Brain microvascular endothelial cell (primary cell): Measurements from ENCODE around the gene CABLES1.
"Not testable (repeated sequence)": the region's sequence is repeated elsewhere in the genome, so short reads cannot be mapped to it uniquely, and the experiment has no call there.

Experiments used
- DNase-seq: peaks from one replicate; pipeline ENCODE4 v3.0.0-alpha.2; 2020
- H3K27ac ChIP-seq: fragments of 250-450 bp; sonication (Bioruptor Pico); 2 replicates; pipeline ENCODE4 v1.5.1; 2020; ENCODE audit warnings: mild to moderate bottlenecking, moderate library complexity
- H3K27me3 ChIP-seq: fragments of 250-450 bp; sonication (Bioruptor Pico); replicated peaks from 2 replicates; pipeline ENCODE4 v1.5.1; 2020; ENCODE audit warnings: mild to moderate bottlenecking
- H3K36me3 ChIP-seq: fragments of 250-450 bp; sonication (Bioruptor Pico); replicated peaks from 2 replicates; pipeline ENCODE4 v1.5.1; 2020; ENCODE audit warnings: mild to moderate bottlenecking
- H3K4me3 ChIP-seq: 2 replicates; pipeline ENCODE4 v1.5.1; 2011; ENCODE audit warnings: low read depth, mild to moderate bottlenecking, control low read depth, low read length, moderate library complexity
- in situ Hi-C: cut with HindIII; loops from 2 replicates; pipeline ENCODE4 v1.10.0; 2017; ENCODE audit warnings: low sequenced_read_pairs, low pct_ligation_motif_present
- TF ChIP-seq, protein P1 (sequence below): IDR thresholded peaks from 2 replicates; pipeline ENCODE4 v1.5.1; 2011; ENCODE audit warnings: low read depth, mild to moderate bottlenecking, moderate library complexity, low read length, control low read depth, inconsistent platforms; ENCODE audit errors: missing control alignments

Gene CABLES1

DNA sequence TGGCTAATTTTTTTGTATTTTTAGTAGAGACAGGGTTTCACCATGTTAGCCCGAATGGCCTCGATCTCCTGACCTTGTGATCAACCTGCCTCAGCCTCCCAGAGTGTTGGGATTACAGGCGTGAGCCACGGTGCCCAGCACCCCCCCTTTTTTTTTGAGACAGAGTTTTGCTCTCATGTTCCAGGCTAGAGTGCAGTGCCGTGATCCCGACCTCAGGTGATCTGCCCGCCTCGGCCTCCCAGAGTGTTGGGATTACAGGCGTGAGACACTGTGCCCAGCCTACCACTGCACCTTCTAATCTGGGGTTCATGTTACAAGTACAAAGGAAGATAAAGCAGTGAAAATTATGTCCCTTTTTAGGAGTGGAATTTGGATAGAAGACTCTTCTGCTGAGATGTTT, 41.5 kb upstream of the CABLES1 start:
- DNase-seq = no peak
- Histone ChIP-seq H3K4me3 (no peak overlapping the region), H3K36me3 (no peaks in the 10 kb centered on the region), H3K27ac (no peak overlapping the region), H3K27me3 (no peaks in the 10 kb centered on the region)
- TF ChIP-seq, protein P1, sequence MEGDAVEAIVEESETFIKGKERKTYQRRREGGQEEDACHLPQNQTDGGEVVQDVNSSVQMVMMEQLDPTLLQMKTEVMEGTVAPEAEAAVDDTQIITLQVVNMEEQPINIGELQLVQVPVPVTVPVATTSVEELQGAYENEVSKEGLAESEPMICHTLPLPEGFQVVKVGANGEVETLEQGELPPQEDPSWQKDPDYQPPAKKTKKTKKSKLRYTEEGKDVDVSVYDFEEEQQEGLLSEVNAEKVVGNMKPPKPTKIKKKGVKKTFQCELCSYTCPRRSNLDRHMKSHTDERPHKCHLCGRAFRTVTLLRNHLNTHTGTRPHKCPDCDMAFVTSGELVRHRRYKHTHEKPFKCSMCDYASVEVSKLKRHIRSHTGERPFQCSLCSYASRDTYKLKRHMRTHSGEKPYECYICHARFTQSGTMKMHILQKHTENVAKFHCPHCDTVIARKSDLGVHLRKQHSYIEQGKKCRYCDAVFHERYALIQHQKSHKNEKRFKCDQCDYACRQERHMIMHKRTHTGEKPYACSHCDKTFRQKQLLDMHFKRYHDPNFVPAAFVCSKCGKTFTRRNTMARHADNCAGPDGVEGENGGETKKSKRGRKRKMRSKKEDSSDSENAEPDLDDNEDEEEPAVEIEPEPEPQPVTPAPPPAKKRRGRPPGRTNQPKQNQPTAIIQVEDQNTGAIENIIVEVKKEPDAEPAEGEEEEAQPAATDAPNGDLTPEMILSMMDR = no peak
- in situ Hi-C loops = no loop called here

DNA sequence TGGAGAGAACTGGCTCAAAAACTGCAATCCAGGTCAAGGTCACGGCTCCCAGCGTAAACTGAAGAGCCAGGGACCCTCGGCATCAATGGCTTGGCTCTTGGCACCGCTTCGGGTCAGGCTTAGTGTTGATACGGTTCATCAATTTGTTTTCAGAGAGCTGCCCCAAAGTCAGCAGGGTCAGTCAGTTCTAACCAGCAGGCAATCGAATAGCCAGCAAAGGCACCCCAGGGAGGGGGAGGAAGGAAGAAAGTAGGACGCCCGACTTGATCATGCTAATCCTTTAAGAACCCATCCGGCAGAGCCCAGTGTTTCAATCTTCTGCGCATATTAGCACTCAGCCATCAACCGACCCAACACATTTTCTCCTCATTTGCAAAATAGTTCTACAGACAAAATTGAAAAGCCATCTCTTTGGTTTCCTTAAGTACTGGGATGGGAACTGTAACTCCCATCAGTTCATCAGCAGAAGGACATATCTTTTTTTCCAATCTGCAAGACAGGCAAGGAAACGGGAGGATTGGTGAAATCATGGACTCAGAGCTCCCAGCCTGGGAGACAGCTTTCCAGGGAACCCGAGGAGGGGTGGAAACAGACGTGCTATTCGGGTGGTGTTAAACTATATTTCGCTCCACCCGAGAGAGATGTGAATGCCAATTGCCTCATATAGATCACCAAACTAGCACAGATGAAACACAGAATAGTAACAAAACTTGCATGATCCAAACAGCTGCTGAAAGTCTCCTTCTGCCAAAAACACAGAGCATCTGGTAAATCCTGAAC, 40.7 kb upstream of the CABLES1 start:
- in situ Hi-C loops = no loop called here
- no peak overlapping the region for H3K4me3 ChIP-seq

DNA sequence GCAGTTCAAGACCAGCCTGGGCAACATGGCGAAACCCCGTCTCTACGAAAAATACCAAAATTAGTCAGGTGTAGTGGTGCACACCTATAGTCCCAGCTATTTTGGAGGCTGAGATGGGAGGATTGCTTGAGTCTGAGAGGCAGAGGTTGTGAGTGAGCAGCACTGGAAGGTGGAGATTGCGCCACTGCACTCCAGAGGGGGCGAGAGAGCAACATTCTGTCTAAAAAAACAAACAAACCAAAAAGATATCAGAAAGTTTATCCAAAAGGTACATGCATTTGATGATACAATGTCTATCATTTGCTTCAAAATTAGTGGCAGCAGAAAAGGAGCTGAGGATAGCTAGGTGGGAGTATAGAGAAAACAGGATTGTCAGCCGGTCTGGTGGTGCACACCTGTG, 39.8 kb upstream of the CABLES1 start:
- Histone ChIP-seq H3K36me3 (no peaks in the 10 kb centered on the region), H3K27ac (no peak overlapping the region), H3K27me3 (no peaks in the 10 kb centered on the region), H3K4me3 (no peak overlapping the region)
- in situ Hi-C loops = no loop called here
- TF ChIP-seq, protein P1 = no peak
- DNase-seq = no peak

More for the DNA sequence above, 40.7 kb upstream of the CABLES1 start:
- no peaks in the 10 kb centered on the region for H3K36me3 ChIP-seq
- TF ChIP-seq, protein P1 = no peak
- no peaks in the 10 kb centered on the region for H3K27me3 ChIP-seq
- H3K27ac ChIP-seq = no peak overlapping the region
- no peak for DNase-seq

DNA sequence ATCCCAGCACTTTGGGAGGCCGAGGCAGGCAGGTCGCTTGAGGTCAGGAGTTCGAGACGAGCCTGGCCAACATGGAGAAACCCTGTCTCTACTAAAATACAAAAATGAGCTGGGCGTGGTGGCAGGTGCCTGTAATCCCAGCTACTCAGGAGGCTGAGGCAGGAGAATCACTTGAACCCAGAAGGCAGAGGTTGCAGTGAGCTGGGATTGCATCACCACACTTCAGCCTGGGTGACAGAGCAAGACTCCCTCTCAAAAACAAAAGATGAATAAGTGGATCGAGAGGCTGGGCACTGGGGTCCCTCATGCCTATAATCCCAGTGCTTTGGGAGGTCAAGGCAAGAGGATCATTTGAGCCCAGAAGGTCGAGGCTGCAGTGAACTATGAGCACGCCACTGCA, 38.3 kb upstream of the CABLES1 start:
- H3K27ac ChIP-seq, H3K4me3 ChIP-seq, H3K36me3 ChIP-seq, in situ Hi-C loops, DNase-seq, H3K27me3 ChIP-seq: not testable (repeated sequence)

DNA sequence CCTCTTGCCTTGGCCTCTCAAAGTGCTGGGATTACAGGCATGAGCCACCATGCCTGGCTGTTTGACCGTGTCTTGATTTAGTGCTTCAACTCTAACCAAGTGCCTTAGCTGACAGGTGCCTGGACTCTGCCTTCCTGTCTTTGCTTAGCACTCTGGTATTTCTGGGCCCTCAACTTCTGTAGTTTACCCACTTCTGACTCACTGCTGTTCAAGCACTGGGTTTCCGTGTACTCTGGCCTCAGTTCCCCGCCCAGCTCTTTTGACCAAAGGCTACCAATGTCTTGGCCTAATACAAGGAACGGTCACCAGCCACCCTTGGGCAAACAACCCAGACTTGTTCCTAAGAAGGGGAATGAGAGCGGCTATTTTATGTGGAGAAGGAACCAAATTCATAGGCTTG, 35.7 kb upstream of the CABLES1 start:
- Histone ChIP-seq H3K4me3 (no peak overlapping the region), H3K27me3 (no peaks in the 10 kb centered on the region), H3K36me3 (no peaks in the 10 kb centered on the region), H3K27ac (no peak overlapping the region)
- no peak for DNase-seq
- TF ChIP-seq, protein P1 = no peak
- in situ Hi-C loops = no loop called here

DNA sequence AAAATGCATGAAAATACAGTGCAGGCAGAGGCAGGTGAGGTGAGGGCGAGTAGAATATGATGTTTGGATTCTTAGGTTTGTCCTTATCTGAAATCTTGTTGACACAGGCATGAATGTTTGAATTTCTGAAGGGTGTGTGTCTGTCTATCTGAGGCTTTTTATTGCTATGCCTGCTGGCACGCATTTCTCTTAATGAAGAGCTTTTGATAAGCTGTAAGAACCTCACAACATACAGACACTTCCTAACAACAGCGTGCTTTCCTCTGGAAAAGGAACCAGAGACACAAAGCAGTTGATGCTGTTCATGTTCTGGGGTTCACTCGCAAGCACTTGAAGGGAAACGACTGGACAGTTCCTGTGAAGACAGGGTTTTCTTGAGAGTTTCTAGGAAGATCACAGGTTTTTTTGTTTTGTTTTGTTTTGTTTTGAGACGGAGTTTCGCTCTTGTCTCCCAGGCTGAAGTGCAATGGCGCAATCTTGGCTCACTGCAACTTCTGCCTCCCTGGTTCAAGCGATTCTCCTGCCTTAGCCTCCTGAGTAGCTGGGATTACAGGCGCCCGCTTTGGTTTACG, 33.3 kb upstream of the CABLES1 start:
- DNase-seq = no peak

More for the DNA sequence above, 33.3 kb upstream of the CABLES1 start:
- in situ Hi-C loops = no loop called here
- Histone ChIP-seq H3K4me3 (no peak overlapping the region), H3K36me3 (no peaks in the 10 kb centered on the region), H3K27me3 (no peaks in the 10 kb centered on the region), H3K27ac (no peak overlapping the region)
- TF ChIP-seq, protein P1 = no peak
